ENCODE data around the gene MED8. TPM values are rescaled to one million over a fixed set of nuclear protein-coding genes. Genes with fewer than 3 reads are reported as not detected.

The MED8 gene
- total RNA-seq, 1 donor from 2014 or later, result 54.5 TPM

- H3K9me3 Mint-ChIP-seq (ENCODE audit: unreplicated experiment), result no peaks in the 10 kb centered on the region
- no peak overlapping the region for H3K4me3 Mint-ChIP-seq (ENCODE audit: unreplicated experiment)
- H3K9ac ChIP-seq (ENCODE audit: low read length), result peak overlapping the region; percentile 9
These were observed 2.9 kb downstream of the MED8 start for GRCh38 chr1:43386676-43387075.

GRCh38 chr1:43383449-43383848 lies 6.2 kb downstream of the MED8 start:
- no peak overlapping the region for H3K4me3 Mint-ChIP-seq (ENCODE audit: unreplicated experiment)
- Histone ChIP-seq H3K79me2 (ENCODE audit: insufficient read depth, low read length) (peaks cover 23% of the 10 kb centered on the region), H3K4me1 (ENCODE audit: insufficient read depth, low read length) (peaks cover 7% of the 10 kb centered on the region), H3K27ac (ENCODE audit: low read depth, low read length) (no peak overlapping the region), H3K9ac (ENCODE audit: low read length) (no peak overlapping the region), H3K9me3 (ENCODE audit: insufficient read depth, low read depth, low read length) (no peaks in the 10 kb centered on the region), H3K27me3 (ENCODE audit: insufficient read depth, low read length) (no peaks in the 10 kb centered on the region), H2AFZ (ENCODE audit: low read depth, low read length) (no peak overlapping the region), H3K4me3 (ENCODE audit: insufficient read depth, low read depth, low read length) (no peak overlapping the region), H4K20me1 (ENCODE audit: insufficient read depth, low read length) (peaks cover 28% of the 10 kb centered on the region), H3K36me3 (ENCODE audit: insufficient read depth, low read length) (peaks cover 64% of the 10 kb centered on the region), H3K4me2 (ENCODE audit: low read length) (no peak overlapping the region)
- H3K4me1 Mint-ChIP-seq (ENCODE audit: low read depth, unreplicated experiment), result peaks cover 16% of the 10 kb centered on the region
- H3K27me3 Mint-ChIP-seq (ENCODE audit: low read depth, unreplicated experiment), result no peaks in the 10 kb centered on the region
- H3K36me3 Mint-ChIP-seq (ENCODE audit: low read depth, unreplicated experiment), result peaks cover 26% of the 10 kb centered on the region
- H3K9me3 Mint-ChIP-seq (ENCODE audit: unreplicated experiment), result no peaks in the 10 kb centered on the region
- no peak overlapping the region for H3K27ac Mint-ChIP-seq (ENCODE audit: unreplicated experiment)
- TF ChIP-seq EZH2 (IDR thresholded peaks at IDR 0.05; ENCODE audit: insufficient read depth, low read length), result no peak
- TF ChIP-seq, protein P1, sequence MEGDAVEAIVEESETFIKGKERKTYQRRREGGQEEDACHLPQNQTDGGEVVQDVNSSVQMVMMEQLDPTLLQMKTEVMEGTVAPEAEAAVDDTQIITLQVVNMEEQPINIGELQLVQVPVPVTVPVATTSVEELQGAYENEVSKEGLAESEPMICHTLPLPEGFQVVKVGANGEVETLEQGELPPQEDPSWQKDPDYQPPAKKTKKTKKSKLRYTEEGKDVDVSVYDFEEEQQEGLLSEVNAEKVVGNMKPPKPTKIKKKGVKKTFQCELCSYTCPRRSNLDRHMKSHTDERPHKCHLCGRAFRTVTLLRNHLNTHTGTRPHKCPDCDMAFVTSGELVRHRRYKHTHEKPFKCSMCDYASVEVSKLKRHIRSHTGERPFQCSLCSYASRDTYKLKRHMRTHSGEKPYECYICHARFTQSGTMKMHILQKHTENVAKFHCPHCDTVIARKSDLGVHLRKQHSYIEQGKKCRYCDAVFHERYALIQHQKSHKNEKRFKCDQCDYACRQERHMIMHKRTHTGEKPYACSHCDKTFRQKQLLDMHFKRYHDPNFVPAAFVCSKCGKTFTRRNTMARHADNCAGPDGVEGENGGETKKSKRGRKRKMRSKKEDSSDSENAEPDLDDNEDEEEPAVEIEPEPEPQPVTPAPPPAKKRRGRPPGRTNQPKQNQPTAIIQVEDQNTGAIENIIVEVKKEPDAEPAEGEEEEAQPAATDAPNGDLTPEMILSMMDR (IDR thresholded peaks at IDR 0.05; ENCODE audit: insufficient read depth, low read depth, low read length), result no peak
- DNase-seq (ENCODE audit: low read depth) (no peak), FAIRE-seq (no peak)

More at GRCh38 chr1:43386676-43387075, 2.9 kb downstream of the MED8 start:
- Mint-ChIP-seq H3K36me3 (ENCODE audit: low read depth, unreplicated experiment) (peaks cover 19% of the 10 kb centered on the region), H3K27ac (ENCODE audit: unreplicated experiment) (no peak overlapping the region), H3K27me3 (ENCODE audit: low read depth, unreplicated experiment) (no peaks in the 10 kb centered on the region), H3K4me1 (ENCODE audit: low read depth, unreplicated experiment) (peaks cover 18% of the 10 kb centered on the region)
- H3K36me3 ChIP-seq (ENCODE audit: insufficient read depth, low read length), result peaks cover 57% of the 10 kb centered on the region
- no peak for FAIRE-seq
- no peaks in the 10 kb centered on the region for H3K9me3 ChIP-seq (ENCODE audit: insufficient read depth, low read depth, low read length)
- TF ChIP-seq, protein P1 (IDR thresholded peaks at IDR 0.05; ENCODE audit: insufficient read depth, low read depth, low read length), result no peak
- no peak for TF ChIP-seq EZH2 (IDR thresholded peaks at IDR 0.05; ENCODE audit: insufficient read depth, low read length)
- H3K27me3 ChIP-seq (ENCODE audit: insufficient read depth, low read length), result no peaks in the 10 kb centered on the region
- H4K20me1 ChIP-seq (ENCODE audit: insufficient read depth, low read length), result peaks cover 36% of the 10 kb centered on the region
- H3K79me2 ChIP-seq (ENCODE audit: insufficient read depth, low read length), result peaks cover 54% of the 10 kb centered on the region
- no peak overlapping the region for H3K4me2 ChIP-seq (ENCODE audit: low read length)
- DNase-seq (ENCODE audit: low read depth), result no peak
- no peak overlapping the region for H3K27ac ChIP-seq (ENCODE audit: low read depth, low read length)
- no peak overlapping the region for H3K4me3 ChIP-seq (ENCODE audit: insufficient read depth, low read depth, low read length)
- peaks cover 17% of the 10 kb centered on the region for H3K4me1 ChIP-seq (ENCODE audit: insufficient read depth, low read length)
- no peak overlapping the region for H2AFZ ChIP-seq (ENCODE audit: low read depth, low read length)

DNA sequence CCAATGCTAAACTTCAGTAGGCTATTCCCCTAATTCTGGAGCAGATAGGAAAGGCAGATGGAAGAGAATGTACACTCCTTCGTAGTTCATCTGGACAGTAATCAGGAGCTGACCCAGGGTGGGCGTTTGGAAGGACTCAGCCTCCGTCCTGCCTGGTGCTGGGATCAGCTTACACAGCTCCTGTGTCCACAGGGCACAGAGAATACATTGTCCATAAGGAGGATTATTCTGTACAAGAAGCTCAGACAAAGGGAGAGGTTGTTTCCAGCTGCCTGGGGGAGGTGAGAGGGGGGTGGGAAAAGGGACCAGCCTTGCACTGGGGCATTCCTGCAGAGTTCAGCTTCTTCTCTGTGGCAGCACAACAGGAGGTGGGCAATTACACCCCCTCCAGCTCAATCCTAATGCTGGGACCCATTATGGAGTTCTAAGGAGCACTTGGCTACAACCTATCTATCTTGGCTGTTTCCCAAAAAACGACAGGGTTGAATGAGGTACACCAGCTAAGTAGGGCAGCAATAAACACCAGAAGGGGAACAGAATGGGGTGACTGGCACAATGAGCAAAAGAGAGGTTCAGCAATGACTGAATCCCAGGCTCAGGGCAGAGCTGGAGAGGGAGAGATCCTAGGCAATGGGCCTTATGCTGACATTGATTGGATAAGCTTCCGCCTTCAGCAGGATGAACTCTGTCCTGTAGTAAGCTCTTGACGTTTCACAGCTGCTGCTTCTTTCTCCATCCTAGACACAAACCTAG lies 7.4 kb downstream of the MED8 start:
- Mint-ChIP-seq H3K4me3 (ENCODE audit: unreplicated experiment) (no peak overlapping the region), H3K27ac (ENCODE audit: unreplicated experiment) (no peak overlapping the region), H3K4me1 (ENCODE audit: low read depth, unreplicated experiment) (peaks cover 6% of the 10 kb centered on the region), H3K27me3 (ENCODE audit: low read depth, unreplicated experiment) (no peaks in the 10 kb centered on the region), H3K36me3 (ENCODE audit: low read depth, unreplicated experiment) (peaks cover 26% of the 10 kb centered on the region), H3K9me3 (ENCODE audit: unreplicated experiment) (no peaks in the 10 kb centered on the region)
- TF ChIP-seq, protein P1 (IDR thresholded peaks at IDR 0.05; ENCODE audit: insufficient read depth, low read depth, low read length), result no peak
- no peak for FAIRE-seq
- H3K36me3 ChIP-seq (ENCODE audit: insufficient read depth, low read length), result peaks cover 56% of the 10 kb centered on the region
- H3K27ac ChIP-seq (ENCODE audit: low read depth, low read length), result no peak overlapping the region
- H3K79me2 ChIP-seq (ENCODE audit: insufficient read depth, low read length), result peaks cover 10% of the 10 kb centered on the region
- H3K9me3 ChIP-seq (ENCODE audit: insufficient read depth, low read depth, low read length), result no peaks in the 10 kb centered on the region
- no peaks in the 10 kb centered on the region for H3K27me3 ChIP-seq (ENCODE audit: insufficient read depth, low read length)
- no peak overlapping the region for H3K4me3 ChIP-seq (ENCODE audit: insufficient read depth, low read depth, low read length)
- peaks cover 16% of the 10 kb centered on the region for H4K20me1 ChIP-seq (ENCODE audit: insufficient read depth, low read length)
- no peaks in the 10 kb centered on the region for H3K4me1 ChIP-seq (ENCODE audit: insufficient read depth, low read length)
- H3K4me2 ChIP-seq (ENCODE audit: low read length), result no peak overlapping the region
- H2AFZ ChIP-seq (ENCODE audit: low read depth, low read length), result no peak overlapping the region
- no peak for DNase-seq (ENCODE audit: low read depth)
- H3K9ac ChIP-seq (ENCODE audit: low read length), result no peak overlapping the region

Data from astrocyte (in vitro differentiated cells and primary cell).